ENCODE data around the gene CRAMP1.

The CRAMP1 gene

DNA sequence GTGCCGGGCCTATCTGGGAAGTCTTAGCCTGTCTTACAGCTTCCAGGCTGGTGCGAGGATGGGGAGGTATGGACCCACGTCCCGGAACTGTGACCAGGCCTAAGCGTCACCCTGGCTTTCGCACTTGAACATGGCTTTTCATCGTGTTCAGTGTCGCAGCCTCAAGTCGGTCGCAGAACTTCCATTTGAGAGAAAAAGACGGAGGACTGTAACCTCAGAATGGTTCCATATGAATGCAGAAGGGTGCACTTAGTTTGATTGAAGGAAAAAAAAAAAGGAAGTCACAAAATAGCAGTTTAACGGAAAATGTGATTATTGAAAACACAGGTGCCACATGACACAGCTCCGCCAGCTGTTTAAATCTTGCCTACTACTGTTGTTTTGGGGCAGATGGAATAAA lies 35.7 kb downstream of the CRAMP1 start:
- Histone ChIP-seq H2AFZ (ENCODE audit: low read depth, low read length) (no peak overlapping the region), H3K23ac (ENCODE audit: low read length in 2 of 2) (no peak overlapping the region), H3K27me3 (ENCODE audit: control insufficient read depth in 1 of 2, insufficient read depth in 1 of 2, low read length in 2 of 2) (no peaks in the 10 kb centered on the region), H3K27ac (ENCODE audit: low read length, poor library complexity, severe bottlenecking) (no peak overlapping the region), H2AK5ac (ENCODE audit: low read length, severe bottlenecking) (no peak overlapping the region), H2BK120ac (ENCODE audit: low read depth, low read length) (no peak overlapping the region), H4K8ac (ENCODE audit: low read length) (no peak overlapping the region), H3K4ac (ENCODE audit: low read depth in 1 of 2, low read length in 2 of 2) (no peak overlapping the region), H3K9me3 (ENCODE audit: control insufficient read depth, low read length) (no peaks in the 10 kb centered on the region), H2BK5ac (ENCODE audit: low read depth, low read length, poor library complexity, severe bottlenecking) (no peak overlapping the region), H3K4me3 (ENCODE audit: insufficient read depth in 1 of 2, low read depth in 1 of 2, low read length in 2 of 2) (no peak overlapping the region), H3K9ac (ENCODE audit: low read length) (no peak overlapping the region), H3K18ac (ENCODE audit: low read depth in 1 of 2, low read length in 2 of 2) (no peak overlapping the region), H3K4me1 (ENCODE audit: control insufficient read depth, insufficient read depth, low read depth, low read length) (peaks cover 8% of the 10 kb centered on the region), H3K14ac (ENCODE audit: low read length in 2 of 2) (no peak overlapping the region), H3K36me3 (ENCODE audit: control insufficient read depth in 1 of 2, insufficient read depth in 2 of 2, low read depth in 1 of 2, low read length in 2 of 2) (peaks cover 45 to 68% of the 10 kb centered on the region in 2 experiments), H3K4me2 (ENCODE audit: low read length, poor library complexity, severe bottlenecking) (no peak overlapping the region), H2BK12ac (ENCODE audit: low read length in 2 of 2) (no peak overlapping the region), H4K91ac (ENCODE audit: low read length) (no peak overlapping the region), H2BK15ac (ENCODE audit: low read depth, poor library complexity, severe bottlenecking) (no peak overlapping the region), H3K79me1 (replicated peaks; ENCODE audit: low read length, poor library complexity, severe bottlenecking) (peaks cover 44% of the 10 kb centered on the region)
- DNase-seq: no peak
- 97% methylated on average over 13 of the region's 13 CpGs for WGBS

DNA sequence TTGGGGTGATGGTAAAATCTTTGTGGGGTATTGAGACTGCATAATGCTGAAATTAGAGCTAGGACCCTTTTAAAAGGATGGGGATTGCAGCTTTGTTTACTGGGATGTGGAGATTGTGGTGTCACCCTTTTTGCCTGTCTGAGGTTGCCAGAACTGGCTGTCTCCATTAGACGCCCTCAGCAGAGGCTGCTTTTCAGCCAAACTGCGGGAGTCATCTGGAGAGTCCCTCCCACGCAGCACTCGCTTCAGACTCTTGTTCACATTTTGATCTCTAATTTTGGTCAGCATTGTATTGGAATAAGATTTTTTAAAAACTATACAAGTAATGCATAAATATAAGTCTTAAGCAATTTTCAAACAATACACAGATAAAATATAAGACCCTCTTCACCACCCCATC lies 38.0 kb downstream of the CRAMP1 start:
- H3K4me1 ChIP-seq (ENCODE audit: control insufficient read depth, insufficient read depth, low read depth, low read length): peaks cover 8% of the 10 kb centered on the region
- no peaks in the 10 kb centered on the region for H3K9me3 ChIP-seq (ENCODE audit: control insufficient read depth, low read length)
- no peak overlapping the region for H3K23ac ChIP-seq (ENCODE audit: low read length in 2 of 2)
- H3K14ac ChIP-seq (ENCODE audit: low read length in 2 of 2): no peak overlapping the region
- no peak overlapping the region for H4K8ac ChIP-seq (ENCODE audit: low read length)
- no peak overlapping the region for H2AFZ ChIP-seq (ENCODE audit: low read depth, low read length)
- peaks cover 38% of the 10 kb centered on the region for H3K79me1 ChIP-seq (replicated peaks; ENCODE audit: low read length, poor library complexity, severe bottlenecking)
- no peak overlapping the region for H3K4ac ChIP-seq (ENCODE audit: low read depth in 1 of 2, low read length in 2 of 2)
- 90% methylated on average over 2 of the region's 4 CpGs for WGBS
- H2BK120ac ChIP-seq (ENCODE audit: low read depth, low read length): no peak overlapping the region
- DNase-seq: no peak
- no peak overlapping the region for H2BK5ac ChIP-seq (ENCODE audit: low read depth, low read length, poor library complexity, severe bottlenecking)
- H4K91ac ChIP-seq (ENCODE audit: low read length): no peak overlapping the region
- no peak overlapping the region for H3K18ac ChIP-seq (ENCODE audit: low read depth in 1 of 2, low read length in 2 of 2)
- no peak overlapping the region for H3K4me3 ChIP-seq (ENCODE audit: insufficient read depth in 1 of 2, low read depth in 1 of 2, low read length in 2 of 2)
- H3K27me3 ChIP-seq (ENCODE audit: control insufficient read depth in 1 of 2, insufficient read depth in 1 of 2, low read length in 2 of 2): no peaks in the 10 kb centered on the region
- H2BK12ac ChIP-seq (ENCODE audit: low read length in 2 of 2): no peak overlapping the region
- no peak overlapping the region for H2BK15ac ChIP-seq (ENCODE audit: low read depth, poor library complexity, severe bottlenecking)
- H2AK5ac ChIP-seq (ENCODE audit: low read length, severe bottlenecking): no peak overlapping the region
- H3K27ac ChIP-seq (ENCODE audit: low read length, poor library complexity, severe bottlenecking): no peak overlapping the region
- H3K4me2 ChIP-seq (ENCODE audit: low read length, poor library complexity, severe bottlenecking): no peak overlapping the region
- no peak overlapping the region for H3K9ac ChIP-seq (ENCODE audit: low read length)
- H3K36me3 ChIP-seq (ENCODE audit: control insufficient read depth in 1 of 2, insufficient read depth in 2 of 2, low read depth in 1 of 2, low read length in 2 of 2): peaks cover 44 to 65% of the 10 kb centered on the region in 2 experiments

DNA sequence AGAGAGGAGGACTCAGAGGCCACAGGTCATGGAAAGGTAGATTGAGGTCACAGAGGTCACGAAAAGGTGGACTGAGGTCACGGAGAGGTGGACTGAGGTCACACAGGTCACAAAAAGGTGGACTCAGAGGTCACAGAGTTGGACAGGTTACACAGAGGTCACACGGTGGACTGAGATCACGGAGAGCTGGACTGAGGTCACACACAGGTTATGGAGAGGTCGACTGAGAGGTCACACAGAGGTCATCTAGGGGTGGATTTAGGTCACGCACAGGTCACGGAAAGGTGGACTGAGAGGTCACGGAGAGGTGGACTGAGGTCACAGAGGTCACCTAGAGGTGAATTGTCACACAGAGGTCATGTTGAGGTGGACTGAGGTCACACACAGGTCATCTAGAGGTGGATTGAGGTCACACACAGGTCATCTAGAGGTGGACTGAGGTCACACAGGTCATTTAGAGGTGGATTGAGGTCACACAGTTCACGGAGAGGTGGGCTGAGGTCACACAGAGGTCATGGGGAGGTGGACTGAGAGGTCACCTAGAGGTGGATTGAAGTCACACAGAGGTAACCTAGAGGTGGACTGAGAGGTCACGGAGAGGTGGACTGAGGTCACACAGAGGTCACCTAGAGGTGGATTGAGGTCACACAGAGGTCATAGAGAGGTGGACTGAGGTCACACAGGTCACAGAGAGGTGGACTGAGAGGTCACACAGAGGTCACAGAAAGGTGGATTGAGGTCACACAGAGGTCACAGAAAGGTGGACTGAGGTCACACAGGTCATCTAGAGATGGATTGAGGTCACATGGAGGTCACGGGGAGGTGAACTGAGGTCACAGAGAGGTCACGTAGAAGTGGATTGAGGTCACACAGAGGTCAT lies 39.2 kb downstream of the CRAMP1 start:
- no peaks in the 10 kb centered on the region for H3K4me1 ChIP-seq (ENCODE audit: control insufficient read depth, insufficient read depth, low read depth, low read length)
- H2BK15ac ChIP-seq (ENCODE audit: low read depth, poor library complexity, severe bottlenecking): no peak overlapping the region
- H3K9ac ChIP-seq (ENCODE audit: low read length): no peak overlapping the region
- WGBS: 95% methylated on average over 12 of the region's 12 CpGs
- H3K23ac ChIP-seq (ENCODE audit: low read length in 2 of 2): no peak overlapping the region
- H3K4ac ChIP-seq (ENCODE audit: low read depth in 1 of 2, low read length in 2 of 2): no peak overlapping the region
- no peak overlapping the region for H2AK5ac ChIP-seq (ENCODE audit: low read length, severe bottlenecking)
- no peak overlapping the region for H3K18ac ChIP-seq (ENCODE audit: low read depth in 1 of 2, low read length in 2 of 2)
- H2BK12ac ChIP-seq (ENCODE audit: low read length in 2 of 2): no peak overlapping the region
- peaks cover 42% of the 10 kb centered on the region for H3K79me1 ChIP-seq (replicated peaks; ENCODE audit: low read length, poor library complexity, severe bottlenecking)
- H4K91ac ChIP-seq (ENCODE audit: low read length): no peak overlapping the region
- H3K4me2 ChIP-seq (ENCODE audit: low read length, poor library complexity, severe bottlenecking): no peak overlapping the region
- H3K27me3 ChIP-seq (ENCODE audit: control insufficient read depth in 1 of 2, insufficient read depth in 1 of 2, low read length in 2 of 2): no peaks in the 10 kb centered on the region
- no peak overlapping the region for H3K4me3 ChIP-seq (ENCODE audit: insufficient read depth in 1 of 2, low read depth in 1 of 2, low read length in 2 of 2)
- H4K8ac ChIP-seq (ENCODE audit: low read length): no peak overlapping the region
- peaks cover 52 to 67% of the 10 kb centered on the region in 2 experiments for H3K36me3 ChIP-seq (ENCODE audit: control insufficient read depth in 1 of 2, insufficient read depth in 2 of 2, low read depth in 1 of 2, low read length in 2 of 2)
- no peak overlapping the region for H2AFZ ChIP-seq (ENCODE audit: low read depth, low read length)
- H3K14ac ChIP-seq (ENCODE audit: low read length in 2 of 2): no peak overlapping the region
- H2BK5ac ChIP-seq (ENCODE audit: low read depth, low read length, poor library complexity, severe bottlenecking): no peak overlapping the region
- H3K9me3 ChIP-seq (ENCODE audit: control insufficient read depth, low read length): no peaks in the 10 kb centered on the region
- H2BK120ac ChIP-seq (ENCODE audit: low read depth, low read length): no peak overlapping the region
- DNase-seq: peak; percentile 10
- H3K27ac ChIP-seq (ENCODE audit: low read length, poor library complexity, severe bottlenecking): no peak overlapping the region

DNA sequence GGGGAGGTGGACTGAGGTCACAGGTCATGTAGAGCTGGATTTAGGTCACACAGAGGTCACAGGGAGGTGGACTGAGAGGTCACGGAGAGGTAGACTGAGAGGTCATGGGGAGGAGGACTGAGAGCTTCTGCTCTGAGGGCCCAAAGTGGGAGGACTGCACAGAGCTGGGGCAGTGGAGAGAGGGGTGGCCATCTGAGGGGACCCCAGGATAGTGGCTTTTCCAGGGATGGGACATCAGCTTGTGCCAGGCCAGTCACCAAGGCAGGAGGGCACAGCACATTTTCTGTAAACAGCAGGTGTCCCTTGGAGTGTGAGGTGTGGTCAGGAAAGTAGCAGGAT lies 39.8 kb downstream of the CRAMP1 start:
- Histone ChIP-seq H2BK120ac (ENCODE audit: low read depth, low read length) (no peak overlapping the region), H2BK5ac (ENCODE audit: low read depth, low read length, poor library complexity, severe bottlenecking) (no peak overlapping the region), H3K27me3 (ENCODE audit: control insufficient read depth in 1 of 2, insufficient read depth in 1 of 2, low read length in 2 of 2) (no peaks in the 10 kb centered on the region), H3K4ac (ENCODE audit: low read depth in 1 of 2, low read length in 2 of 2) (no peak overlapping the region), H3K4me1 (ENCODE audit: control insufficient read depth, insufficient read depth, low read depth, low read length) (no peaks in the 10 kb centered on the region), H3K14ac (ENCODE audit: low read length in 2 of 2) (no peak overlapping the region), H2AFZ (ENCODE audit: low read depth, low read length) (no peak overlapping the region), H3K79me1 (replicated peaks; ENCODE audit: low read length, poor library complexity, severe bottlenecking) (peaks cover 42% of the 10 kb centered on the region), H3K4me3 (ENCODE audit: insufficient read depth in 1 of 2, low read depth in 1 of 2, low read length in 2 of 2) (no peak overlapping the region), H3K27ac (ENCODE audit: low read length, poor library complexity, severe bottlenecking) (no peak overlapping the region), H3K23ac (ENCODE audit: low read length in 2 of 2) (no peak overlapping the region), H3K4me2 (ENCODE audit: low read length, poor library complexity, severe bottlenecking) (no peak overlapping the region), H4K91ac (ENCODE audit: low read length) (no peak overlapping the region), H3K36me3 (ENCODE audit: control insufficient read depth in 1 of 2, insufficient read depth in 2 of 2, low read depth in 1 of 2, low read length in 2 of 2) (peaks cover 58 to 69% of the 10 kb centered on the region in 2 experiments), H3K9me3 (ENCODE audit: control insufficient read depth, low read length) (no peaks in the 10 kb centered on the region), H4K8ac (ENCODE audit: low read length) (no peak overlapping the region), H3K18ac (ENCODE audit: low read depth in 1 of 2, low read length in 2 of 2) (no peak overlapping the region), H2AK5ac (ENCODE audit: low read length, severe bottlenecking) (no peak overlapping the region), H2BK15ac (ENCODE audit: low read depth, poor library complexity, severe bottlenecking) (no peak overlapping the region), H3K9ac (ENCODE audit: low read length) (no peak overlapping the region), H2BK12ac (ENCODE audit: low read length in 2 of 2) (no peak overlapping the region)
- WGBS: 100% methylated on average over 1 of the region's 1 CpG
- no peak for DNase-seq
